HepG2 (cell line): Measurements from ENCODE around the gene B3GALT6. TPM values are rescaled to one million over a fixed set of nuclear protein-coding genes. Genes with fewer than 3 reads are reported as not detected.

Experiments used
- GABPB1 ChIP-seq: IDR thresholded peaks from 2 replicates; pipeline ENCODE4 v1.6.1; 2016; ENCODE audit warnings: mild to moderate bottlenecking, missing genetic modification reagents, moderate library complexity, missing compliant biosample characterization
- NONO ChIP-seq, 2 experiments: fragments of 450-650 bp in 1 of 2; sonication (generic) in 1 of 2; formaldehyde crosslinking in 1 of 2; IDR thresholded peaks in 1 of 2; conservative IDR thresholded peaks in 1 of 2; 2 replicates each; pipeline versions ENCODE4 v1.6.1 to v1.8.0; 2017 to 2022; ENCODE audit warnings: mild to moderate bottlenecking in 1 of 2, missing genetic modification reagents in 1 of 2, moderate library complexity in 1 of 2
- PHB2 ChIP-seq: fragments of 450-650 bp; IDR thresholded peaks from 2 replicates; pipeline ENCODE4 v1.6.1; 2018; ENCODE audit not compliant: partially characterized antibody
- SRSF4 ChIP-seq: fragments of 200-400 bp; formaldehyde crosslinking; IDR thresholded peaks from one replicate; pipeline ENCODE4 v1.6.1; 2018; ENCODE audit warnings: mild to moderate bottlenecking, low read depth, low read length, moderate library complexity; ENCODE audit not compliant: poor library complexity, severe bottlenecking
- ZNF12 ChIP-seq: sonication (generic); formaldehyde crosslinking; IDR thresholded peaks from 2 replicates; pipeline ENCODE4 v1.5.0; 2020; ENCODE audit warnings: missing genetic modification reagents
- ZNF781 ChIP-seq: sonication (generic); formaldehyde crosslinking; IDR thresholded peaks from 2 replicates; pipeline ENCODE4 v1.5.1; 2020; ENCODE audit warnings: borderline replicate concordance, mild to moderate bottlenecking, missing genetic modification reagents; ENCODE audit errors: not compliant biosample characterization
- polyA plus RNA-seq, 8 experiments: library from polyadenylated mRNA; depleted of rRNA in 3 of 8; stranded (reverse) in 7 of 8; unstranded in 1 of 8; fragments of >200 nt; fragmentation: Illumina TruSeq in 4 of 8; extraction: Trizol in 4 of 8; gene quantifications; 2 replicates each; pipeline versions ENCODE4 v1.2.1 to v1.2.3, GENCODE V29; 2011 to 2016; ENCODE audit warnings: low read depth in 4 of 8, missing spikeins in 1 of 8, mixed read lengths in 1 of 8; ENCODE audit not compliant: insufficient read depth in 1 of 8
- total RNA-seq, 5 experiments: library from RNA; depleted of rRNA; stranded (reverse); fragments of >200 nt; fragmentation: Illumina TruSeq; extraction: Trizol; gene quantifications; 2 replicates each; pipeline ENCODE4 v1.2.3, GENCODE V29; 2016; ENCODE audit warnings: low read depth in 1 of 5
- TF ChIP-seq, protein P1 (sequence below): sonication (generic); formaldehyde crosslinking; IDR thresholded peaks from 2 replicates; pipeline ENCODE4 v1.4.0; 2020; ENCODE audit warnings: missing genetic modification reagents
- TF ChIP-seq, protein P2 (sequence below): sonication (generic); formaldehyde crosslinking; IDR thresholded peaks from 2 replicates; pipeline ENCODE4 v1.5.0; 2020; ENCODE audit warnings: missing genetic modification reagents
- TF ChIP-seq, protein P3 (sequence below): sonication (generic); formaldehyde crosslinking; IDR thresholded peaks from 2 replicates; pipeline ENCODE4 v1.4.0; 2020; ENCODE audit warnings: missing genetic modification reagents, borderline replicate concordance
- TF ChIP-seq, protein P4 (sequence below): sonication (generic); formaldehyde crosslinking; IDR thresholded peaks from 2 replicates; pipeline ENCODE4 v1.4.0; 2020; ENCODE audit warnings: missing genetic modification reagents, borderline replicate concordance
- TF ChIP-seq, protein P5 (sequence below): sonication (generic); formaldehyde crosslinking; IDR thresholded peaks from 2 replicates; pipeline ENCODE4 v1.8.0; 2022; ENCODE audit warnings: low read depth, missing genetic modification reagents
- TF ChIP-seq, protein P6 (sequence below): sonication (generic); formaldehyde crosslinking; IDR thresholded peaks from 2 replicates; pipeline ENCODE4 v1.8.1; 2023; ENCODE audit warnings: mild to moderate bottlenecking, missing genetic modification reagents

Gene B3GALT6
- total and polyA plus RNA-seq, 2 of the 13 experiments (the other 11 are each of a cell fraction or from before 2014, with no cell fraction given), result 3.9 to 14.2 TPM

DNA sequence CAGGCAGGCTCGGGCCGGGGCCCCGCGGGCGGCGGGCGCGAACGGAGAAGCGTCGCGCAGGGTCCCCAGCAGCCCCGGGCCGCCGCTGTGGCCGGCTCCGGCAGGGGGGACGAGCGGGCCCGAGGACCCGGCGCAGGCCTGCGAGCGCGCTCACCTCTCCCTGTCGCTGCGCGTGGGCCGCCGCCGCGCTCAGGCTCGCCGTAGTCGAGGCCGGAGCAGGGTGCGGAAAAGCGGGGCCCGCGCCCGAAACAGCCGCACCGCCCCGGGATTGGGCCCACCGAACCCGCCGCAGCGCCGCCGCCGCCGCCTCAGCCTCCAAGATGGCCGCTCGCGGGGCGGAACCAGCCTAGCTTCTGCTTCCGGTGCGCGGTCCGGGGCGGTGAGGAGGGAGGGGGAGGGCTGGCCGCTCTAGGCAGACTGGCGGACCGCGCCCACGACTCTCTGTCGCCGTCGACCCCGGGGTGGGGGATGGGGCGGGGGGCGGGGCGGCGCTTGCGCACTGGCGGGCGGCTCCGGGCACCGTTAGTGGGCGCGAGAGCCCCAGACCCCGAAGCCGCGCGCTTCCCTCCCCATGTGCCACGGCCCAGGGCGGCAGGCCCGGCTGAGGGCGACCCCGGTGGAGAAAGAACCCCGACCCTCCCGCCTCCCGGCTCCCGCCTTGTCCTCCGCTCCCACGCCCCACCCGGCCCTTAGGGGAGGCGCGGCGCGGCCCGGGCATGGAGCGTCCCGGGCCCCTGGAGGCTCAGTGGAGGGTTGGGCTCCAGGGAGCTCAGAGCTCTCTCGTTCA is 41.7 kb downstream of the B3GALT6 start, which contains the start of gene UBE2J2 (continued):
- TF ChIP-seq, protein P1, sequence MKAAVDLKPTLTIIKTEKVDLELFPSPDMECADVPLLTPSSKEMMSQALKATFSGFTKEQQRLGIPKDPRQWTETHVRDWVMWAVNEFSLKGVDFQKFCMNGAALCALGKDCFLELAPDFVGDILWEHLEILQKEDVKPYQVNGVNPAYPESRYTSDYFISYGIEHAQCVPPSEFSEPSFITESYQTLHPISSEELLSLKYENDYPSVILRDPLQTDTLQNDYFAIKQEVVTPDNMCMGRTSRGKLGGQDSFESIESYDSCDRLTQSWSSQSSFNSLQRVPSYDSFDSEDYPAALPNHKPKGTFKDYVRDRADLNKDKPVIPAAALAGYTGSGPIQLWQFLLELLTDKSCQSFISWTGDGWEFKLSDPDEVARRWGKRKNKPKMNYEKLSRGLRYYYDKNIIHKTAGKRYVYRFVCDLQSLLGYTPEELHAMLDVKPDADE (CRISPR knock-in tag), result no peak; the same call in 1 of the 2 replicates
- 0 out of 2 replicates have a peak, but pooled peaks have one; percentile 50 for TF ChIP-seq ZNF12 (CRISPR knock-in tag)
- no peak for TF ChIP-seq SRSF4
- no peak for TF ChIP-seq PHB2
- peak; percentile 90 for TF ChIP-seq GABPB1 (CRISPR knock-in tag)
- TF ChIP-seq ZNF781 (CRISPR knock-in tag), result no peak
- TF ChIP-seq, protein P2, sequence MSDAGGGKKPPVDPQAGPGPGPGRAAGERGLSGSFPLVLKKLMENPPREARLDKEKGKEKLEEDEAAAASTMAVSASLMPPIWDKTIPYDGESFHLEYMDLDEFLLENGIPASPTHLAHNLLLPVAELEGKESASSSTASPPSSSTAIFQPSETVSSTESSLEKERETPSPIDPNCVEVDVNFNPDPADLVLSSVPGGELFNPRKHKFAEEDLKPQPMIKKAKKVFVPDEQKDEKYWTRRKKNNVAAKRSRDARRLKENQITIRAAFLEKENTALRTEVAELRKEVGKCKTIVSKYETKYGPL, result no peak
- TF ChIP-seq, protein P3, sequence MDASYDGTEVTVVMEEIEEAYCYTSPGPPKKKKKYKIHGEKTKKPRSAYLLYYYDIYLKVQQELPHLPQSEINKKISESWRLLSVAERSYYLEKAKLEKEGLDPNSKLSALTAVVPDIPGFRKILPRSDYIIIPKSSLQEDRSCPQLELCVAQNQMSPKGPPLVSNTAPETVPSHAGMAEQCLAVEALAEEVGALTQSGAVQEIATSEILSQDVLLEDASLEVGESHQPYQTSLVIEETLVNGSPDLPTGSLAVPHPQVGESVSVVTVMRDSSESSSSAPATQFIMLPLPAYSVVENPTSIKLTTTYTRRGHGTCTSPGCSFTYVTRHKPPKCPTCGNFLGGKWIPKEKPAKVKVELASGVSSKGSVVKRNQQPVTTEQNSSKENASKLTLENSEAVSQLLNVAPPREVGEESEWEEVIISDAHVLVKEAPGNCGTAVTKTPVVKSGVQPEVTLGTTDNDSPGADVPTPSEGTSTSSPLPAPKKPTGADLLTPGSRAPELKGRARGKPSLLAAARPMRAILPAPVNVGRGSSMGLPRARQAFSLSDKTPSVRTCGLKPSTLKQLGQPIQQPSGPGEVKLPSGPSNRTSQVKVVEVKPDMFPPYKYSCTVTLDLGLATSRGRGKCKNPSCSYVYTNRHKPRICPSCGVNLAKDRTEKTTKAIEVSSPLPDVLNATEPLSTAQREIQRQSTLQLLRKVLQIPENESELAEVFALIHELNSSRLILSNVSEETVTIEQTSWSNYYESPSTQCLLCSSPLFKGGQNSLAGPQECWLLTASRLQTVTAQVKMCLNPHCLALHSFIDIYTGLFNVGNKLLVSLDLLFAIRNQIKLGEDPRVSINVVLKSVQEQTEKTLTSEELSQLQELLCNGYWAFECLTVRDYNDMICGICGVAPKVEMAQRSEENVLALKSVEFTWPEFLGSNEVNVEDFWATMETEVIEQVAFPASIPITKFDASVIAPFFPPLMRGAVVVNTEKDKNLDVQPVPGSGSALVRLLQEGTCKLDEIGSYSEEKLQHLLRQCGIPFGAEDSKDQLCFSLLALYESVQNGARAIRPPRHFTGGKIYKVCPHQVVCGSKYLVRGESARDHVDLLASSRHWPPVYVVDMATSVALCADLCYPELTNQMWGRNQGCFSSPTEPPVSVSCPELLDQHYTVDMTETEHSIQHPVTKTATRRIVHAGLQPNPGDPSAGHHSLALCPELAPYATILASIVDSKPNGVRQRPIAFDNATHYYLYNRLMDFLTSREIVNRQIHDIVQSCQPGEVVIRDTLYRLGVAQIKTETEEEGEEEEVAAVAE, result peak; percentile 71; the same call in 1 of the 2 replicates
- TF ChIP-seq, protein P4, sequence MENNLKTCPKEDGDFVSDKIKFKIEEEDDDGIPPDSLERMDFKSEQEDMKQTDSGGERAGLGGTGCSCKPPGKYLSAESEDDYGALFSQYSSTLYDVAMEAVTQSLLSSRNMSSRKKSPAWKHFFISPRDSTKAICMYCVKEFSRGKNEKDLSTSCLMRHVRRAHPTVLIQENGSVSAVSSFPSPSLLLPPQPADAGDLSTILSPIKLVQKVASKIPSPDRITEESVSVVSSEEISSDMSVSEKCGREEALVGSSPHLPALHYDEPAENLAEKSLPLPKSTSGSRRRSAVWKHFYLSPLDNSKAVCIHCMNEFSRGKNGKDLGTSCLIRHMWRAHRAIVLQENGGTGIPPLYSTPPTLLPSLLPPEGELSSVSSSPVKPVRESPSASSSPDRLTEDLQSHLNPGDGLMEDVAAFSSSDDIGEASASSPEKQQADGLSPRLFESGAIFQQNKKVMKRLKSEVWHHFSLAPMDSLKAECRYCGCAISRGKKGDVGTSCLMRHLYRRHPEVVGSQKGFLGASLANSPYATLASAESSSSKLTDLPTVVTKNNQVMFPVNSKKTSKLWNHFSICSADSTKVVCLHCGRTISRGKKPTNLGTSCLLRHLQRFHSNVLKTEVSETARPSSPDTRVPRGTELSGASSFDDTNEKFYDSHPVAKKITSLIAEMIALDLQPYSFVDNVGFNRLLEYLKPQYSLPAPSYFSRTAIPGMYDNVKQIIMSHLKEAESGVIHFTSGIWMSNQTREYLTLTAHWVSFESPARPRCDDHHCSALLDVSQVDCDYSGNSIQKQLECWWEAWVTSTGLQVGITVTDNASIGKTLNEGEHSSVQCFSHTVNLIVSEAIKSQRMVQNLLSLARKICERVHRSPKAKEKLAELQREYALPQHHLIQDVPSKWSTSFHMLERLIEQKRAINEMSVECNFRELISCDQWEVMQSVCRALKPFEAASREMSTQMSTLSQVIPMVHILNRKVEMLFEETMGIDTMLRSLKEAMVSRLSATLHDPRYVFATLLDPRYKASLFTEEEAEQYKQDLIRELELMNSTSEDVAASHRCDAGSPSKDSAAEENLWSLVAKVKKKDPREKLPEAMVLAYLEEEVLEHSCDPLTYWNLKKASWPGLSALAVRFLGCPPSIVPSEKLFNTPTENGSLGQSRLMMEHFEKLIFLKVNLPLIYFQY (CRISPR knock-in tag), result peak; percentile 17; the same call in 1 of the 2 replicates
- TF ChIP-seq NONO (IDR thresholded peaks at IDR 0.05), result no peak
- peak; percentile 93 for TF ChIP-seq NONO (CRISPR knock-in tag; conservative IDR thresholded peaks at IDR 0.05)
- TF ChIP-seq, protein P5, sequence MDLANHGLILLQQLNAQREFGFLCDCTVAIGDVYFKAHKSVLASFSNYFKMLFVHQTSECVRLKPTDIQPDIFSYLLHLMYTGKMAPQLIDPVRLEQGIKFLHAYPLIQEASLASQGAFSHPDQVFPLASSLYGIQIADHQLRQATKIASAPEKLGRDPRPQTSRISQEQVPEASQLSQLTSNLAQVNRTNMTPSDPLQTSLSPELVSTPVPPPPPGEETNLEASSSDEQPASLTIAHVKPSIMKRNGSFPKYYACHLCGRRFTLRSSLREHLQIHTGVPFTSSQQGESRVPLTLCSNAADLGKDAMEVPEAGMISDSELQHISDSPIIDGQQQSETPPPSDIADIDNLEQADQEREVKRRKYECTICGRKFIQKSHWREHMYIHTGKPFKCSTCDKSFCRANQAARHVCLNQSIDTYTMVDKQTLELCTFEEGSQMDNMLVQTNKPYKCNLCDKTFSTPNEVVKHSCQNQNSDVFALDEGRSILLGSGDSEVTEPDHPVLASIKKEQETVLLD (CRISPR knock-in tag), result peak; percentile 99
- TF ChIP-seq, protein P6, sequence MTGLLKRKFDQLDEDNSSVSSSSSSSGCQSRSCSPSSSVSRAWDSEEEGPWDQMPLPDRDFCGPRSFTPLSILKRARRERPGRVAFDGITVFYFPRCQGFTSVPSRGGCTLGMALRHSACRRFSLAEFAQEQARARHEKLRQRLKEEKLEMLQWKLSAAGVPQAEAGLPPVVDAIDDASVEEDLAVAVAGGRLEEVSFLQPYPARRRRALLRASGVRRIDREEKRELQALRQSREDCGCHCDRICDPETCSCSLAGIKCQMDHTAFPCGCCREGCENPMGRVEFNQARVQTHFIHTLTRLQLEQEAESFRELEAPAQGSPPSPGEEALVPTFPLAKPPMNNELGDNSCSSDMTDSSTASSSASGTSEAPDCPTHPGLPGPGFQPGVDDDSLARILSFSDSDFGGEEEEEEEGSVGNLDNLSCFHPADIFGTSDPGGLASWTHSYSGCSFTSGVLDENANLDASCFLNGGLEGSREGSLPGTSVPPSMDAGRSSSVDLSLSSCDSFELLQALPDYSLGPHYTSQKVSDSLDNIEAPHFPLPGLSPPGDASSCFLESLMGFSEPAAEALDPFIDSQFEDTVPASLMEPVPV (CRISPR knock-in tag), result peak; percentile 84; the same call in 1 of the 2 replicates
